ENCODE measurements around the gene RETSAT. TPM values are rescaled to one million over a fixed set of nuclear protein-coding genes. Genes with fewer than 3 reads are reported as not detected.

Gene RETSAT
- total and polyA plus RNA-seq, 2 of the 13 experiments (the other 11 are each of a cell fraction or from before 2014, with no cell fraction given), result 46.7 to 61.0 TPM

GRCh38 chr2:85308896-85309555 is 45.3 kb downstream of the RETSAT start (continued):
- 0 out of 2 replicates have a peak, but pooled peaks have one; percentile 30 for TF ChIP-seq HOXA5 (CRISPR knock-in tag; IDR thresholded peaks at IDR 0.05)
- 0 out of 2 replicates have a peak, but pooled peaks have one; percentile 40 for TF ChIP-seq ZNF556 (CRISPR knock-in tag; IDR thresholded peaks at IDR 0.05; ENCODE audit: borderline replicate concordance)
- TF ChIP-seq MED8 (CRISPR knock-in tag; IDR thresholded peaks at IDR 0.05; ENCODE audit: insufficient replicate concordance), result peak; percentile 16
- TF ChIP-seq TCF7L2 (IDR thresholded peaks at IDR 0.05; ENCODE audit: low read depth, low read length), result no peak
- TF ChIP-seq ZNF503 (CRISPR knock-in tag; IDR thresholded peaks at IDR 0.05), result no peak
- TF ChIP-seq PCBP1 (IDR thresholded peaks at IDR 0.05; ENCODE audit: borderline replicate concordance, low read depth, low read length), result peak; percentile 87; the same call in 1 of the 2 replicates
- TF ChIP-seq SMAD9 (CRISPR knock-in tag; IDR thresholded peaks at IDR 0.05), result 0 out of 2 replicates have a peak, but pooled peaks have one; percentile 26
- TF ChIP-seq MTA3 (CRISPR knock-in tag; IDR thresholded peaks at IDR 0.05), result no peak
- TF ChIP-seq ZNF652 (CRISPR knock-in tag; IDR thresholded peaks at IDR 0.05; ENCODE audit: borderline replicate concordance, low read depth), result no peak
- TF ChIP-seq MEIS2 (CRISPR knock-in tag; IDR thresholded peaks at IDR 0.05), result peak; percentile 27; the same call in 1 of the 2 replicates
- peak; percentile 88; the same call in 1 of the 2 replicates for TF ChIP-seq ZFP90 (CRISPR knock-in tag; IDR thresholded peaks at IDR 0.05; ENCODE audit: borderline replicate concordance)
- TF ChIP-seq PCBP2 (optimal IDR thresholded peaks at IDR 0.05; ENCODE audit: low read depth, low read length, poor library complexity, severe bottlenecking), result no peak
- no peak for TF ChIP-seq RFX3 (CRISPR knock-in tag; IDR thresholded peaks at IDR 0.05)
- TF ChIP-seq USF2 (IDR thresholded peaks at IDR 0.05; ENCODE audit: low read depth, low read length), result no peak; the same call in 1 of the 2 replicates
- peak; percentile 62; the same call in 1 of the 2 replicates for TF ChIP-seq USF2 (CRISPR knock-in tag; IDR thresholded peaks at IDR 0.05; ENCODE audit: borderline replicate concordance)
- TF ChIP-seq ZNF576 (CRISPR knock-in tag; IDR thresholded peaks at IDR 0.05), result 0 out of 2 replicates have a peak, but pooled peaks have one; percentile 17
- TF ChIP-seq EHMT2 (IDR thresholded peaks at IDR 0.05; ENCODE audit: borderline replicate concordance, low read depth, low read length), result no peak
- TF ChIP-seq MIXL1 (CRISPR knock-in tag; IDR thresholded peaks at IDR 0.05), result no peak
- TF ChIP-seq ZNF513 (CRISPR knock-in tag; conservative IDR thresholded peaks at IDR 0.05), result no peak
- no peak for TF ChIP-seq MAF1 (CRISPR knock-in tag; IDR thresholded peaks at IDR 0.05; ENCODE audit: borderline replicate concordance)
- no peak for TF ChIP-seq GZF1 (CRISPR knock-in tag; IDR thresholded peaks at IDR 0.05)
- TF ChIP-seq ARNTL (CRISPR knock-in tag; IDR thresholded peaks at IDR 0.05), result no peak
- TF ChIP-seq ZNF792 (CRISPR knock-in tag; IDR thresholded peaks at IDR 0.05), result no peak

Data from HepG2 (cell line).